HepG2 (cell line): Measurements from ENCODE around the gene LMF2. TPM values are rescaled to one million over a fixed set of nuclear protein-coding genes. Genes with fewer than 3 reads are reported as not detected.

Experiments used
- ATAC-seq: fragments of 200-7000 bp; cut with Tn5 transposase; 3 replicates; pipeline ENCODE4 v1.9.1; 2020; ENCODE audit warnings: mild to moderate bottlenecking, moderate library complexity
- BruUV-seq: library from RNA; stranded (reverse); fragments of 400-500 nt; replicated peaks from 2 replicates; lab custom pipeline; 2021; lab: Mats Ljungman, UMichigan
- CTCF ChIA-PET: fragments of 300-600 bp; formaldehyde crosslinking; extraction: SDS; loops from one replicate; lab custom pipeline; 2021; ENCODE audit warnings: low total read pairs, inconsistent platforms, low intra/inter-chr PET ratio; lab: Yijun Ruan, JAX
- POLR2A ChIA-PET: fragments of 350-600 bp; sonication (Branson Sonifier 250); formaldehyde crosslinking; loops from one replicate; lab custom pipeline; 2020; ENCODE audit warnings: antibody characterized with exemption, inconsistent platforms; lab: Yijun Ruan, JAX
- DNase-seq: peaks from one replicate; pipeline ENCODE4 v3.0.0-alpha.2; 2015; ENCODE audit warnings: low spot score
- FAIRE-seq: peaks from 3 replicates; lab custom pipeline; 2011; peaks lifted over from hg19 to GRCh38; lab: Jason Lieb, UNC
- H2AFZ ChIP-seq: one replicate; pipeline ENCODE4 v1.6.1; 2011; ENCODE audit warnings: low read length, inconsistent platforms
- H3K27ac ChIP-seq: fragments of 300-600 bp; 3 replicates; pipeline ENCODE4 v1.8.0; 2011; ENCODE audit warnings: mixed run types, mild to moderate bottlenecking, mixed read lengths, low read length, inconsistent platforms; ENCODE audit not compliant: insufficient read depth; ENCODE audit errors: extremely low read length
- H3K27me3 ChIP-seq, 2 experiments: fragments of 200-600 bp in 1 of 2; 2 replicates in 1 of 2; 3 replicates in 1 of 2; pipeline versions ENCODE4 v1.6.0 to v1.8.0; 2011; ENCODE audit warnings: low read length in 2 of 2, mild to moderate bottlenecking in 2 of 2, moderate library complexity in 2 of 2, inconsistent platforms in 1 of 2; ENCODE audit not compliant: insufficient read depth in 2 of 2, control insufficient read depth in 1 of 2
- H3K36me3 ChIP-seq, 2 experiments: fragments of 200-600 bp in 1 of 2; replicated peaks in 1 of 2; 2 replicates in 1 of 2; 3 replicates in 1 of 2; pipeline versions ENCODE4 v1.5.1 to v1.8.0; 2011; ENCODE audit warnings: low read length in 2 of 2, inconsistent platforms in 1 of 2; ENCODE audit not compliant: insufficient read depth in 2 of 2, control insufficient read depth in 1 of 2
- H3K4me1 ChIP-seq: 2 replicates; pipeline ENCODE4 v1.5.1; 2012; ENCODE audit warnings: low read length, inconsistent platforms; ENCODE audit not compliant: insufficient read depth
- H3K4me2 ChIP-seq: 2 replicates; pipeline ENCODE4 v1.6.0; 2011; ENCODE audit warnings: low read depth, low read length, inconsistent platforms
- H3K4me3 ChIP-seq, 3 experiments: fragments of 200-600 bp in 1 of 3; sonication (generic), shearing (Covaris generic) in 1 of 3; replicated peaks in 1 of 3; 2 replicates each; pipeline ENCODE4 v1.5.1; 2011 to 2016; ENCODE audit warnings: low read length in 3 of 3, inconsistent platforms in 2 of 3, low read depth in 2 of 3, mild to moderate bottlenecking in 2 of 3, control low read depth in 1 of 3, mixed read lengths in 1 of 3; ENCODE audit not compliant: insufficient read depth in 1 of 3
- H3K79me2 ChIP-seq: one replicate; pipeline ENCODE4 v1.6.1; 2011; ENCODE audit warnings: low read length, inconsistent platforms; ENCODE audit not compliant: insufficient read depth
- H3K9ac ChIP-seq: 2 replicates; pipeline ENCODE4 v1.6.0; 2011; ENCODE audit warnings: mild to moderate bottlenecking, low read depth, low read length, inconsistent platforms; ENCODE audit not compliant: insufficient read depth
- H3K9me3 ChIP-seq: 2 replicates; pipeline ENCODE4 v1.5.1; 2012; ENCODE audit warnings: mild to moderate bottlenecking, low read length
- H4K20me1 ChIP-seq: 2 replicates; pipeline ENCODE4 v1.6.0; 2011; ENCODE audit warnings: inconsistent platforms, mild to moderate bottlenecking, low read length, moderate library complexity; ENCODE audit not compliant: insufficient read depth
- DMTF1 ChIP-seq: sonication (generic); formaldehyde crosslinking; IDR thresholded peaks from 2 replicates; pipeline ENCODE4 v1.4.0; 2020; ENCODE audit warnings: mild to moderate bottlenecking, missing genetic modification reagents
- ETV6 ChIP-seq: sonication (generic); formaldehyde crosslinking; conservative IDR thresholded peaks from 2 replicates; pipeline ENCODE4 v1.4.0; 2020; ENCODE audit warnings: missing genetic modification reagents
- MEF2D ChIP-seq: sonication (generic); formaldehyde crosslinking; IDR thresholded peaks from 2 replicates; pipeline ENCODE4 v1.5.1; 2020; ENCODE audit warnings: mild to moderate bottlenecking, missing genetic modification reagents
- STAG1 ChIP-seq: sonication (generic); formaldehyde crosslinking; IDR thresholded peaks from 2 replicates; pipeline ENCODE4 v1.4.0; 2020; ENCODE audit warnings: missing genetic modification reagents
- ZNF224 ChIP-seq: sonication (generic); formaldehyde crosslinking; IDR thresholded peaks from 2 replicates; pipeline ENCODE4 v1.5.0; 2020; ENCODE audit warnings: mild to moderate bottlenecking, missing genetic modification reagents
- ZNF644 ChIP-seq: IDR thresholded peaks from 2 replicates; pipeline ENCODE4 v1.6.1; 2016; ENCODE audit warnings: low read depth
- WGBS: methylation state at CpG from one replicate; pipeline ENCODE4 v1.1.6; 2017; ENCODE audit warnings: low lambda C conversion rate; 5-methylcytosine and 5-hydroxymethylcytosine counted together
- in situ Hi-C: cut with HindIII; loops from 2 replicates; pipeline ENCODE4 v1.10.0; 2017; ENCODE audit warnings: low pct_unique_long_range_greater_than_20kb; ENCODE audit not compliant: extremely low pct_ligation_motif_present
- intact Hi-C: fragments of 100-400 bp; cut with micrococcal nuclease; formaldehyde crosslinking; loops from one replicate; pipeline ENCODE4 v1.10.0; 2022; ENCODE audit not compliant: unreplicated experiment
- polyA plus RNA-seq, 8 experiments: library from polyadenylated mRNA; depleted of rRNA in 3 of 8; stranded (reverse) in 7 of 8; unstranded in 1 of 8; fragments of >200 nt; fragmentation: Illumina TruSeq in 4 of 8; extraction: Trizol in 4 of 8; gene quantifications; 2 replicates each; pipeline versions ENCODE4 v1.2.1 to v1.2.3, GENCODE V29; 2011 to 2016; ENCODE audit warnings: low read depth in 4 of 8, missing spikeins in 1 of 8, mixed read lengths in 1 of 8; ENCODE audit not compliant: insufficient read depth in 1 of 8
- total RNA-seq, 5 experiments: library from RNA; depleted of rRNA; stranded (reverse); fragments of >200 nt; fragmentation: Illumina TruSeq; extraction: Trizol; gene quantifications; 2 replicates each; pipeline ENCODE4 v1.2.3, GENCODE V29; 2016; ENCODE audit warnings: low read depth in 1 of 5

The LMF2 gene
- total and polyA plus RNA-seq, 2 of the 13 experiments (the other 11 are each of a cell fraction or from before 2014, with no cell fraction given) = 23.3 to 30.6 TPM

DNA sequence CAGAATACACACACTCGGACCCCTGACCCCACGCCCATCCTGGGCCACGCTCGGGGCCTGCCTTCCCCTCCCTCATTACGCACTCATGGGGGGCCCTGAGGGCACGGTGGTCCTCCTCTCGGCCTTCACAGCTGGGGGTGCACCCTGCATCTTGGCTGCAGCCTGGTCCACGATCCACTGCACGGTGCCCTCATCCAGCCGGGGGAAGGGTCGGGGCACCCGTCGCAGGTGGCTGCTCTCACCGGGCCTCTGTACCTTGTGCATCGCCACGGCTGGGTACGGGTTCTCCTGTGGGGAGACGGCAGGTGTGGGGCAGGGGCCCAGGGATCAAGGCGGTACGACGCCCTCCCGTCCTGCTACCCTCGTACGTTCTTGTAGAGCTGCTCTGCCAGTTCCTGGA, 43.1 kb downstream of the LMF2 start:
- H3K9ac ChIP-seq = no peak overlapping the region
- no peak for TF ChIP-seq ETV6 (CRISPR knock-in tag)
- no peak for TF ChIP-seq DMTF1
- no peak for TF ChIP-seq MEF2D (CRISPR knock-in tag)
- no peak for TF ChIP-seq ZNF644 (CRISPR knock-in tag)
- no peak for TF ChIP-seq ZNF224 (CRISPR knock-in tag)
- no peak for TF ChIP-seq STAG1 (CRISPR knock-in tag)
- H2AFZ ChIP-seq = no peak overlapping the region
- no peak for ATAC-seq
- no peaks in the 10 kb centered on the region for H3K27me3 ChIP-seq
- DNase-seq = no peak
- peaks cover 35 to 65% of the 10 kb centered on the region in 2 experiments; a peak in 4 of 5 replicates for H3K36me3 ChIP-seq
- no peaks in the 10 kb centered on the region for H3K4me1 ChIP-seq
- ChIA-PET POLR2A (no interaction called here), CTCF (no interaction called here)
- peaks cover 4% of the 10 kb centered on the region for H3K79me2 ChIP-seq
- no peaks in the 10 kb centered on the region for H4K20me1 ChIP-seq
- no peak overlapping the region for H3K27ac ChIP-seq
- intact Hi-C loops (no loop called here), in situ Hi-C loops (no loop called here)
- BruUV-seq = no TSS peak
- 93% methylated on average over 22 of the region's 24 CpGs for WGBS
- H3K4me2 ChIP-seq = no peak overlapping the region
- no peak overlapping the region for H3K4me3 ChIP-seq
- no peak for FAIRE-seq
- no peaks in the 10 kb centered on the region for H3K9me3 ChIP-seq
